ENCODE measurements around the gene GIMAP8.

DNA sequence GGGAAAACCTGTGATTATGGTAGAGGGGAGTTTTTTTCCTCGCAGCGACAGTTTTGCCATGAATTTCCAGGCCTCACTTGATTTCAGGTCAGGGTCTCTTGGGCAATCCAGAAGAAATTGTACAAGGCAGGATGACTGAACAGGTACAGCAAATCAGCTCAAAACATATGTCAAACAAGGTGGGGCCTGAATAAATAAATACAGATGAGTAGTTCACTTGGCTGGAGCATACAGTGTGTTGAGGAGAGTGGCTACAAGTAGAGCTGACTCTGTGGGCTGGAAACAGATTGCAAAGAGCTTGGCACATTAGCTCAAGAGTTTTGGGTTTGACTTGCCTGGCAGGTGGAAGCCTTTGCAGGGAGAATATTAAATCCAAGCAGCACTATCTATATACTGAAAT lies 15.0 kb downstream of the GIMAP8 start:
- TF ChIP-seq EZH2 (IDR thresholded peaks at IDR 0.05) (no peak), EZH2phosphoT487 (IDR thresholded peaks at IDR 0.05) (no peak)
- TF ChIP-seq, protein P1, sequence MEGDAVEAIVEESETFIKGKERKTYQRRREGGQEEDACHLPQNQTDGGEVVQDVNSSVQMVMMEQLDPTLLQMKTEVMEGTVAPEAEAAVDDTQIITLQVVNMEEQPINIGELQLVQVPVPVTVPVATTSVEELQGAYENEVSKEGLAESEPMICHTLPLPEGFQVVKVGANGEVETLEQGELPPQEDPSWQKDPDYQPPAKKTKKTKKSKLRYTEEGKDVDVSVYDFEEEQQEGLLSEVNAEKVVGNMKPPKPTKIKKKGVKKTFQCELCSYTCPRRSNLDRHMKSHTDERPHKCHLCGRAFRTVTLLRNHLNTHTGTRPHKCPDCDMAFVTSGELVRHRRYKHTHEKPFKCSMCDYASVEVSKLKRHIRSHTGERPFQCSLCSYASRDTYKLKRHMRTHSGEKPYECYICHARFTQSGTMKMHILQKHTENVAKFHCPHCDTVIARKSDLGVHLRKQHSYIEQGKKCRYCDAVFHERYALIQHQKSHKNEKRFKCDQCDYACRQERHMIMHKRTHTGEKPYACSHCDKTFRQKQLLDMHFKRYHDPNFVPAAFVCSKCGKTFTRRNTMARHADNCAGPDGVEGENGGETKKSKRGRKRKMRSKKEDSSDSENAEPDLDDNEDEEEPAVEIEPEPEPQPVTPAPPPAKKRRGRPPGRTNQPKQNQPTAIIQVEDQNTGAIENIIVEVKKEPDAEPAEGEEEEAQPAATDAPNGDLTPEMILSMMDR (IDR thresholded peaks at IDR 0.05), result no peak
